ENCODE measurements around the gene FOXF2. TPM values are rescaled to one million over a fixed set of nuclear protein-coding genes. Genes with fewer than 3 reads are reported as not detected.

FOXF2 gene
- total RNA-seq, 1 experiment from 2014 or later = not detected

- no peak overlapping the region for H3K27ac ChIP-seq (ENCODE audit: low read length)
- no peaks in the 10 kb centered on the region for H3K9me2 ChIP-seq (replicated peaks; ENCODE audit: low read length)
- no TSS peak for BruUV-seq (replicated peaks)
- H4K20me1 ChIP-seq (ENCODE audit: low read length) = no peaks in the 10 kb centered on the region
- ChIA-PET CTCF (no interaction called here), POLR2A (ENCODE audit: unreplicated experiment) (interaction anchor here (0.6 kb wide), 1 partner anchor 518 kb away, joined by 3 read pairs; no protein-coding TSS in a partner anchor)
- no peak overlapping the region for H3K4me3 ChIP-seq (ENCODE audit: low read length)
- H2AFZ ChIP-seq (ENCODE audit: low read length) = no peak overlapping the region
- H3F3A ChIP-seq (ENCODE audit: low read length, unreplicated experiment) = no peaks in the 10 kb centered on the region
- H3K4me1 ChIP-seq (ENCODE audit: insufficient read depth, low read length) = no peaks in the 10 kb centered on the region
- no peak for TF ChIP-seq EZH2 (IDR thresholded peaks at IDR 0.05; ENCODE audit: low read length, unreplicated experiment)
- TF ChIP-seq EZH2phosphoT487 (IDR thresholded peaks at IDR 0.05; ENCODE audit: borderline replicate concordance, low read length) = no peak
- no peak for TF ChIP-seq CTCF (conservative IDR thresholded peaks at IDR 0.05; ENCODE audit: low read depth, low read length)
- no peak overlapping the region for H3K4me2 ChIP-seq (ENCODE audit: low read length)
- H3K9me3 ChIP-seq (ENCODE audit: low read length) = no peaks in the 10 kb centered on the region
- no peaks in the 10 kb centered on the region for H3K36me3 ChIP-seq (ENCODE audit: low read depth, low read length)
- ATAC-seq (no peak), DNase-seq (no peak)
- intact Hi-C loops (cut with micrococcal nuclease) = no loop called here
- no peak overlapping the region for H3K9ac ChIP-seq (ENCODE audit: low read length)
- no peaks in the 10 kb centered on the region for H3K79me2 ChIP-seq (ENCODE audit: low read length)
- peaks cover 16% of the 10 kb centered on the region for H3K27me3 ChIP-seq (ENCODE audit: low read length)
Measured at GRCh38 chr6:1406306-1407072, 17.1 kb downstream of the FOXF2 start.

GRCh38 chr6:1407499-1407990 lies 18.2 kb downstream of the FOXF2 start:
- Histone ChIP-seq H3K4me3 (ENCODE audit: low read length) (no peak overlapping the region), H3K79me2 (ENCODE audit: low read length) (no peaks in the 10 kb centered on the region), H3K9me3 (ENCODE audit: low read length) (no peaks in the 10 kb centered on the region), H3K36me3 (ENCODE audit: low read depth, low read length) (no peaks in the 10 kb centered on the region), H3K4me1 (ENCODE audit: insufficient read depth, low read length) (no peaks in the 10 kb centered on the region), H4K20me1 (ENCODE audit: low read length) (no peaks in the 10 kb centered on the region), H3K27ac (ENCODE audit: low read length) (no peak overlapping the region), H3K4me2 (ENCODE audit: low read length) (no peak overlapping the region), H3K27me3 (ENCODE audit: low read length) (peaks cover 14% of the 10 kb centered on the region), H3K9ac (ENCODE audit: low read length) (no peak overlapping the region), H3K9me2 (replicated peaks; ENCODE audit: low read length) (no peaks in the 10 kb centered on the region), H2AFZ (ENCODE audit: low read length) (no peak overlapping the region), H3F3A (ENCODE audit: low read length, unreplicated experiment) (no peaks in the 10 kb centered on the region)
- no peak for DNase-seq
- CTCF ChIA-PET = no interaction called here
- TF ChIP-seq EZH2phosphoT487 (IDR thresholded peaks at IDR 0.05; ENCODE audit: borderline replicate concordance, low read length) (no peak), CTCF (conservative IDR thresholded peaks at IDR 0.05; ENCODE audit: low read depth, low read length) (no peak), EZH2 (IDR thresholded peaks at IDR 0.05; ENCODE audit: low read length, unreplicated experiment) (no peak)
- ATAC-seq = no peak
- intact Hi-C loops (cut with micrococcal nuclease) = no loop called here
- no TSS peak for BruUV-seq (replicated peaks)
- POLR2A ChIA-PET (ENCODE audit: unreplicated experiment) = no interaction called here

- intact Hi-C loops (cut with micrococcal nuclease) = no loop called here
- Histone ChIP-seq H4K20me1 (ENCODE audit: low read length) (no peaks in the 10 kb centered on the region), H3K79me2 (ENCODE audit: low read length) (no peaks in the 10 kb centered on the region), H3K4me1 (ENCODE audit: insufficient read depth, low read length) (no peaks in the 10 kb centered on the region), H3K9ac (ENCODE audit: low read length) (no peak overlapping the region), H2AFZ (ENCODE audit: low read length) (no peak overlapping the region), H3K4me3 (ENCODE audit: low read length) (no peak overlapping the region), H3K9me2 (replicated peaks; ENCODE audit: low read length) (no peaks in the 10 kb centered on the region), H3K36me3 (ENCODE audit: low read depth, low read length) (no peaks in the 10 kb centered on the region), H3K27ac (ENCODE audit: low read length) (no peak overlapping the region), H3F3A (ENCODE audit: low read length, unreplicated experiment) (no peaks in the 10 kb centered on the region), H3K27me3 (ENCODE audit: low read length) (peaks cover 37% of the 10 kb centered on the region), H3K4me2 (ENCODE audit: low read length) (no peak overlapping the region), H3K9me3 (ENCODE audit: low read length) (no peaks in the 10 kb centered on the region)
- ChIA-PET POLR2A (ENCODE audit: unreplicated experiment) (no interaction called here), CTCF (no interaction called here)
- TF ChIP-seq EZH2phosphoT487 (IDR thresholded peaks at IDR 0.05; ENCODE audit: borderline replicate concordance, low read length) (no peak), EZH2 (IDR thresholded peaks at IDR 0.05; ENCODE audit: low read length, unreplicated experiment) (no peak), CTCF (conservative IDR thresholded peaks at IDR 0.05; ENCODE audit: low read depth, low read length) (no peak)
- no peak for DNase-seq
- no peak for ATAC-seq
- BruUV-seq (replicated peaks) = no TSS peak
Measured at GRCh38 chr6:1409774-1410465, 20.5 kb downstream of the FOXF2 start.
